ENCODE results near the gene STC2. TPM values are rescaled to one million over a fixed set of nuclear protein-coding genes. Genes with fewer than 3 reads are reported as not detected.
A peak's percentile ranks its signal among the peaks of the same experiment; 100 is the strongest.

Gene STC2
- total and polyA plus RNA-seq, 2 of the 8 experiments (the other 6 are each of a cell fraction or from before 2014, with no cell fraction given) = 26.4 to 53.1 TPM

DNA sequence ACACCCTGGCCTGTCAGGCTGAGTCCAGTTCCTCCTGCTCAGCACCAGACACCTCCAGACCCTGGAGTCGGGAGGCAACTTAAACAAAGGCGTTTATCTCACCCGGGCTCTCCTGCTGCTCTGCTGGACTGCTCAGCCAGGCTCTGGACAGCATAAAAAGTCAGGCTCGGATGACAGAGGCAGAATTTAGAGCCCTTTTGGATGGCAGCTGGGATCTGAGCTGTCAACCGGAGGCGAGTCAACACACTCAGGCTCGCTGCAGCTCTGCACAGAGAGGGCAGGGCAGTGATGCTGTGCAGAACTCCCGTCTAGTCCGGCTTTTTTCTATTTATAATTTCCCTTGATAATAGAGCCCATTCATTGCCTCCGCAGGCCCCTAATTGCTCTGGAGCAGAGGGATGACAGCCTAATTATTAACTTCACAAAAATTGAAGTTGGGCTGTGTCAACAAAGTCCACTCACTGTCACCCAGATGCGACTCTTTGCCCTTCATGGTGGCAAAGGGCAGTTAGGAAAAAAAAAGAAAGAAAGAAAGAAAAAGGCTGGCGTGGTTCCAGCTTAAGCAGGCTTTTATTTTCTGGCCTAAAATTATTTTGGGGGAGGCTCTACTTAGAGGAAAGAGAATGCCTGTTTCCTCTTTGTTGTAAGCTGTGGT lies 37.6 kb downstream of the STC2 start:
- ChIA-PET CTCF (ENCODE audit: partially characterized antibody) (interaction anchor here (0.6 to 11.1 kb wide), 7 partner anchors 25 to 814 kb away, joined by 3 to 184 read pairs (median 5); partner anchors contain the start of gene STC2), POLR2A (ENCODE audit: partially characterized antibody) (interaction anchor here (11.0 to 25.8 kb wide), 2 partner anchors 25 to 38 kb away, joined by 300 to 536 read pairs; partner anchors contain the start of gene STC2)
- Histone ChIP-seq H2BK12ac (ENCODE audit: low read depth, low read length) (peak overlapping the region; percentile 70; the same call in 1 of the 2 replicates), H2BK120ac (replicated peaks; ENCODE audit: low read depth, low read length) (no peak overlapping the region), H3K23ac (ENCODE audit: insufficient read length) (no peak overlapping the region), H3K9ac (replicated peaks in 1 of 4; ENCODE audit: extremely low read depth in 1 of 4, low read depth in 3 of 4, low read length in 3 of 4) (no peak overlapping the region), H2BK5ac (ENCODE audit: low read depth, low read length) (peak overlapping the region; percentile 74; the same call in 1 of the 2 replicates), H3K27ac (ENCODE audit: low read depth, low read length) (no peak overlapping the region), H3K27me3 (replicated peaks in 1 of 4; ENCODE audit: control insufficient read depth in 3 of 4, extremely low read depth in 1 of 4, insufficient read depth in 3 of 4, low read length in 3 of 4) (peaks cover 0 to 4% (median 2%) of the 10 kb centered on the region in 4 experiments; a peak in 6 of 7 replicates), H3K79me1 (ENCODE audit: low read depth, low read length) (no peaks in the 10 kb centered on the region), H3K9me3 (ENCODE audit: insufficient read depth in 2 of 2, low read depth in 1 of 2, low read length in 1 of 2) (no peaks in the 10 kb centered on the region), H3K56ac (replicated peaks; ENCODE audit: insufficient read length, low read depth, low read length) (no peak overlapping the region), H3K36me3 (ENCODE audit: control insufficient read depth in 2 of 4, insufficient read depth in 4 of 4, low read length in 3 of 4) (no peaks in the 10 kb centered on the region), H3K4ac (replicated peaks; ENCODE audit: insufficient read length, low read depth, low read length) (no peak overlapping the region), H2AFZ (ENCODE audit: low read length) (no peak overlapping the region), H3K18ac (ENCODE audit: extremely low read depth, low read length) (no peak overlapping the region), H3K79me2 (ENCODE audit: control insufficient read depth in 1 of 2, insufficient read depth in 2 of 2, low read length in 2 of 2) (no peaks in the 10 kb centered on the region), H2BK20ac (ENCODE audit: low read length) (peak overlapping the region; percentile 83; the same call in 1 of the 2 replicates), H4K8ac (ENCODE audit: extremely low read depth, insufficient read depth, low read length) (peak overlapping the region; percentile 47; the same call in 1 of the 2 replicates), H3K23me2 (ENCODE audit: low read depth, low read length) (no peaks in the 10 kb centered on the region; the same call in 1 of the 2 replicates), H3K14ac (ENCODE audit: insufficient read length) (no peak overlapping the region), H2BK15ac (ENCODE audit: low read length) (no peak overlapping the region), H3K4me1 (replicated peaks in 1 of 4; ENCODE audit: control insufficient read depth in 3 of 4, insufficient read depth in 4 of 4, low read length in 3 of 4) (peaks cover 6 to 28% (median 15%) of the 10 kb centered on the region in 4 experiments), H4K20me1 (replicated peaks in 1 of 2; ENCODE audit: control insufficient read depth in 1 of 2, insufficient read depth in 2 of 2, low read length in 2 of 2) (no peaks in the 10 kb centered on the region), H3K4me3 (ENCODE audit: extremely low read depth in 1 of 4, insufficient read depth in 2 of 4, low read depth in 3 of 4, low read length in 4 of 4) (no peak overlapping the region), H3K4me2 (ENCODE audit: insufficient read depth in 1 of 2, low read depth in 2 of 2, low read length in 2 of 2) (no peak overlapping the region), H2AK5ac (ENCODE audit: low read depth, low read length) (no peak overlapping the region), H4K5ac (ENCODE audit: insufficient read length, low read depth, low read length) (no peak overlapping the region), H4K91ac (replicated peaks; ENCODE audit: insufficient read length, low read length) (peak overlapping the region; percentile 75)
- TF ChIP-seq GTF2F1 (IDR thresholded peaks at IDR 0.05; ENCODE audit: borderline replicate concordance, low read depth, low read length) = no peak
- no peak for TF ChIP-seq MAFK (IDR thresholded peaks at IDR 0.05; ENCODE audit: low read depth, low read length)
- TF ChIP-seq, protein P1, sequence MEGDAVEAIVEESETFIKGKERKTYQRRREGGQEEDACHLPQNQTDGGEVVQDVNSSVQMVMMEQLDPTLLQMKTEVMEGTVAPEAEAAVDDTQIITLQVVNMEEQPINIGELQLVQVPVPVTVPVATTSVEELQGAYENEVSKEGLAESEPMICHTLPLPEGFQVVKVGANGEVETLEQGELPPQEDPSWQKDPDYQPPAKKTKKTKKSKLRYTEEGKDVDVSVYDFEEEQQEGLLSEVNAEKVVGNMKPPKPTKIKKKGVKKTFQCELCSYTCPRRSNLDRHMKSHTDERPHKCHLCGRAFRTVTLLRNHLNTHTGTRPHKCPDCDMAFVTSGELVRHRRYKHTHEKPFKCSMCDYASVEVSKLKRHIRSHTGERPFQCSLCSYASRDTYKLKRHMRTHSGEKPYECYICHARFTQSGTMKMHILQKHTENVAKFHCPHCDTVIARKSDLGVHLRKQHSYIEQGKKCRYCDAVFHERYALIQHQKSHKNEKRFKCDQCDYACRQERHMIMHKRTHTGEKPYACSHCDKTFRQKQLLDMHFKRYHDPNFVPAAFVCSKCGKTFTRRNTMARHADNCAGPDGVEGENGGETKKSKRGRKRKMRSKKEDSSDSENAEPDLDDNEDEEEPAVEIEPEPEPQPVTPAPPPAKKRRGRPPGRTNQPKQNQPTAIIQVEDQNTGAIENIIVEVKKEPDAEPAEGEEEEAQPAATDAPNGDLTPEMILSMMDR (IDR thresholded peaks at IDR 0.05; ENCODE audit: control extremely low read depth in 1 of 3, insufficient read depth in 1 of 3, low read depth in 1 of 3, low read length in 3 of 3) = no peak
- no peak for TF ChIP-seq TBP (IDR thresholded peaks at IDR 0.05; ENCODE audit: low read depth, low read length)
- no peak for TF ChIP-seq SP2 (IDR thresholded peaks at IDR 0.05; ENCODE audit: low read length)
- TF ChIP-seq YY1 (IDR thresholded peaks at IDR 0.05; ENCODE audit: low read depth, low read length) = no peak
- TF ChIP-seq CREB1 (IDR thresholded peaks at IDR 0.05) = no peak
- no peak for TF ChIP-seq POLR2AphosphoS5 (IDR thresholded peaks at IDR 0.05; ENCODE audit: low read depth, low read length)
- no peak for TF ChIP-seq SRF (IDR thresholded peaks at IDR 0.05; ENCODE audit: low read depth, low read length)
- no peak for TF ChIP-seq NRF1 (IDR thresholded peaks at IDR 0.05; ENCODE audit: low read depth, low read length)
- 86% methylated on average over 12 of the region's 12 CpGs; no CpG with 5 or more reads in 1 of the 2 experiments for WGBS, 2 experiments (ENCODE audit: extremely low coverage in 1 of 2, insufficient coverage in 1 of 2, insufficient read length in 1 of 2, insufficient replicate concordance in 2 of 2, low coverage in 1 of 2, low lambda C conversion rate in 2 of 2, missing lambda C conversion rate in 1 of 2)
- FAIRE-seq (no peak), DNase-seq (ENCODE audit: low read depth in 1 of 2, low spot score in 2 of 2) (no peak)
